Measurements from ENCODE around the gene COL20A1. TPM values are rescaled to one million over a fixed set of nuclear protein-coding genes. Genes with fewer than 3 reads are reported as not detected.
"Not testable (repeated sequence)": the region's sequence is repeated elsewhere in the genome, so short reads cannot be mapped to it uniquely, and the experiment has no call there.

COL20A1 gene
- total and polyA plus RNA-seq, 2 donors from 2014 or later, result 0.58 TPM; not detected in 1

GRCh38 chr20:63305393-63305792 is 12.4 kb downstream of the COL20A1 start:
- no peak overlapping the region for H3K9ac ChIP-seq (ENCODE audit: low read length in 3 of 3)
- DNase-seq (no peak), FAIRE-seq (no peak)
- no peak overlapping the region for H3K27ac ChIP-seq (ENCODE audit: low read depth in 2 of 2, low read length in 2 of 2)
- H3K27me3 ChIP-seq (ENCODE audit: control insufficient read depth, insufficient read depth, low read length), result no peaks in the 10 kb centered on the region
- intact Hi-C loops (cut with DNase I), result no loop called here
- no peak overlapping the region for H3K4me3 ChIP-seq (ENCODE audit: low read length in 3 of 3)
- H3K4me1 ChIP-seq (ENCODE audit: control insufficient read depth in 2 of 3, insufficient read depth in 2 of 3, low read depth in 1 of 3, low read length in 3 of 3), result no peaks in the 10 kb centered on the region
- peaks cover 0 to 3% (median 0%) of the 10 kb centered on the region in 3 donors for H3K9me3 ChIP-seq (ENCODE audit: control insufficient read depth in 2 of 3, insufficient read depth in 1 of 3, low read length in 3 of 3)
- TF ChIP-seq CTCF (IDR thresholded peaks at IDR 0.05; ENCODE audit: borderline replicate concordance, extremely low read depth, insufficient read depth), result no peak
- no peaks in the 10 kb centered on the region for H3K36me3 ChIP-seq (ENCODE audit: control insufficient read depth in 2 of 3, insufficient read depth in 3 of 3, low read length in 3 of 3)

GRCh38 chr20:63305933-63306672 is 13.1 kb downstream of the COL20A1 start:
- H3K9ac ChIP-seq (ENCODE audit: low read length in 3 of 3); H3K4me1 ChIP-seq (ENCODE audit: control insufficient read depth in 2 of 3, insufficient read depth in 2 of 3, low read depth in 1 of 3, low read length in 3 of 3); H3K9me3 ChIP-seq (ENCODE audit: control insufficient read depth in 2 of 3, insufficient read depth in 1 of 3, low read length in 3 of 3); DNase-seq; intact Hi-C loops (cut with DNase I); H3K36me3 ChIP-seq (ENCODE audit: control insufficient read depth in 2 of 3, insufficient read depth in 3 of 3, low read length in 3 of 3); H3K27me3 ChIP-seq (ENCODE audit: control insufficient read depth, insufficient read depth, low read length); FAIRE-seq; H3K4me3 ChIP-seq (ENCODE audit: low read length in 3 of 3); H3K27ac ChIP-seq (ENCODE audit: low read depth in 2 of 2, low read length in 2 of 2): not testable (repeated sequence)

- H3K4me1 ChIP-seq (ENCODE audit: control insufficient read depth in 2 of 3, insufficient read depth in 2 of 3, low read depth in 1 of 3, low read length in 3 of 3), result no peaks in the 10 kb centered on the region
- no peaks in the 10 kb centered on the region for H3K9me3 ChIP-seq (ENCODE audit: control insufficient read depth in 2 of 3, insufficient read depth in 1 of 3, low read length in 3 of 3)
- no peak overlapping the region for H3K4me3 ChIP-seq (ENCODE audit: low read length in 3 of 3)
- DNase-seq (peak in 1 of 5 donors; percentile 40), FAIRE-seq (no peak)
- no peaks in the 10 kb centered on the region for H3K36me3 ChIP-seq (ENCODE audit: control insufficient read depth in 2 of 3, insufficient read depth in 3 of 3, low read length in 3 of 3)
- intact Hi-C loops (cut with DNase I), result no loop called here
- no peak for TF ChIP-seq CTCF (IDR thresholded peaks at IDR 0.05; ENCODE audit: borderline replicate concordance, extremely low read depth, insufficient read depth)
- H3K27ac ChIP-seq (ENCODE audit: low read depth in 2 of 2, low read length in 2 of 2), result no peak overlapping the region
- no peaks in the 10 kb centered on the region for H3K27me3 ChIP-seq (ENCODE audit: control insufficient read depth, insufficient read depth, low read length)
- H3K9ac ChIP-seq (ENCODE audit: low read length in 3 of 3), result no peak overlapping the region
Measured at GRCh38 chr20:63306673-63307537, 13.9 kb downstream of the COL20A1 start.

- intact Hi-C loops (cut with DNase I), result no loop called here
- no peak for FAIRE-seq
Measured at GRCh38 chr20:63307538-63308217, 14.7 kb downstream of the COL20A1 start.

More at GRCh38 chr20:63307538-63308217, 14.7 kb downstream of the COL20A1 start:
- Histone ChIP-seq H3K27me3 (ENCODE audit: control insufficient read depth, insufficient read depth, low read length) (no peaks in the 10 kb centered on the region), H3K36me3 (ENCODE audit: control insufficient read depth in 2 of 3, insufficient read depth in 3 of 3, low read length in 3 of 3) (no peaks in the 10 kb centered on the region), H3K4me3 (ENCODE audit: low read length in 3 of 3) (no peak overlapping the region), H3K27ac (ENCODE audit: low read depth in 2 of 2, low read length in 2 of 2) (no peak overlapping the region), H3K9ac (ENCODE audit: low read length in 3 of 3) (no peak overlapping the region), H3K4me1 (ENCODE audit: control insufficient read depth in 2 of 3, insufficient read depth in 2 of 3, low read depth in 1 of 3, low read length in 3 of 3) (no peaks in the 10 kb centered on the region), H3K9me3 (ENCODE audit: control insufficient read depth in 2 of 3, insufficient read depth in 1 of 3, low read length in 3 of 3) (no peaks in the 10 kb centered on the region)
- no peak for DNase-seq
- TF ChIP-seq CTCF (IDR thresholded peaks at IDR 0.05; ENCODE audit: borderline replicate concordance, extremely low read depth, insufficient read depth), result no peak
